ENCODE data around the gene ANKRD9.

DNA sequence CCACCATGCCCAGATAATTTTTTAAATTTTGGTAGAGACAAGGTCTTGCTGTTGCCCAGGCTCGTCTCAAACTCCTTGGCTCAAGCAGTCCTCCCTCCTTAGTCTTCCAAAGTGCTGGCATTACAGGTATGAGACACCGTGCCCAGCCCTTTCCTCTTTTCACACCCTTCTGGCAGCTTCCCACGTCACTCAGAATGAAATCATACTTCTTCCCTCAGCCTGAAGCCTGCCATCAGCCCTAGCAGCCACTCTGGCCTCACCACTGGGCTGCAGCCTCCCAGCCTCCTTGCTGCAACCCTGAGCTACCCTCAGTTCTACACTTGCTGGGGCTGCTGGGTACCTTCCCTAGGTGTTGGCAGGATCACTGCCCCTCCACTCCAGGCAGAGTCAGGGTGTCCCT, 18.2 kb downstream of the ANKRD9 start:
- TF ChIP-seq, protein P1, sequence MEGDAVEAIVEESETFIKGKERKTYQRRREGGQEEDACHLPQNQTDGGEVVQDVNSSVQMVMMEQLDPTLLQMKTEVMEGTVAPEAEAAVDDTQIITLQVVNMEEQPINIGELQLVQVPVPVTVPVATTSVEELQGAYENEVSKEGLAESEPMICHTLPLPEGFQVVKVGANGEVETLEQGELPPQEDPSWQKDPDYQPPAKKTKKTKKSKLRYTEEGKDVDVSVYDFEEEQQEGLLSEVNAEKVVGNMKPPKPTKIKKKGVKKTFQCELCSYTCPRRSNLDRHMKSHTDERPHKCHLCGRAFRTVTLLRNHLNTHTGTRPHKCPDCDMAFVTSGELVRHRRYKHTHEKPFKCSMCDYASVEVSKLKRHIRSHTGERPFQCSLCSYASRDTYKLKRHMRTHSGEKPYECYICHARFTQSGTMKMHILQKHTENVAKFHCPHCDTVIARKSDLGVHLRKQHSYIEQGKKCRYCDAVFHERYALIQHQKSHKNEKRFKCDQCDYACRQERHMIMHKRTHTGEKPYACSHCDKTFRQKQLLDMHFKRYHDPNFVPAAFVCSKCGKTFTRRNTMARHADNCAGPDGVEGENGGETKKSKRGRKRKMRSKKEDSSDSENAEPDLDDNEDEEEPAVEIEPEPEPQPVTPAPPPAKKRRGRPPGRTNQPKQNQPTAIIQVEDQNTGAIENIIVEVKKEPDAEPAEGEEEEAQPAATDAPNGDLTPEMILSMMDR (IDR thresholded peaks at IDR 0.05; ENCODE audit: poor library complexity), result no peak
- TF ChIP-seq EZH2 (IDR thresholded peaks at IDR 0.05; ENCODE audit: borderline replicate concordance) (no peak), EZH2phosphoT487 (IDR thresholded peaks at IDR 0.05; ENCODE audit: low read depth, severe bottlenecking, unreplicated experiment) (no peak)

Measured in hepatocyte (in vitro differentiated cells).